ENCODE results near the gene ADAMTS16. TPM values are rescaled to one million over a fixed set of nuclear protein-coding genes. Genes with fewer than 3 reads are reported as not detected.

The ADAMTS16 gene
- total RNA-seq, 2 experiments from 2014 or later, result not detected

GRCh38 chr5:5179079-5179478 is 38.9 kb downstream of the ADAMTS16 start:
- Mint-ChIP-seq H3K4me3 (no peak overlapping the region), H3K27me3 (peaks cover 44% of the 10 kb centered on the region), H3K27ac (no peak overlapping the region), H3K36me3 (ENCODE audit: low read depth) (no peaks in the 10 kb centered on the region), H3K9me3 (no peaks in the 10 kb centered on the region), H3K4me1 (ENCODE audit: low read depth) (no peaks in the 10 kb centered on the region)
- Histone ChIP-seq H3K27ac (ENCODE audit: low read depth in 1 of 2, low read length in 2 of 2) (no peak overlapping the region), H3K27me3 (ENCODE audit: control insufficient read depth in 1 of 2, insufficient read depth in 2 of 2, low read length in 2 of 2) (peaks cover 6% of the 10 kb centered on the region in 2 experiments), H3K9me3 (ENCODE audit: control insufficient read depth in 1 of 2, insufficient read depth in 1 of 2, low read length in 2 of 2) (peaks cover 0 to 8% of the 10 kb centered on the region in 2 experiments), H3K36me3 (ENCODE audit: insufficient read depth, low read length) (no peaks in the 10 kb centered on the region), H3K4me3 (ENCODE audit: low read length) (no peak overlapping the region), H3K4me1 (ENCODE audit: insufficient read depth, low read length) (no peaks in the 10 kb centered on the region)
- POLR2A ChIA-PET, result no interaction called here
- ATAC-seq (ENCODE audit: poor library complexity) (no peak), DNase-seq (no peak)
- TF ChIP-seq, protein P1, sequence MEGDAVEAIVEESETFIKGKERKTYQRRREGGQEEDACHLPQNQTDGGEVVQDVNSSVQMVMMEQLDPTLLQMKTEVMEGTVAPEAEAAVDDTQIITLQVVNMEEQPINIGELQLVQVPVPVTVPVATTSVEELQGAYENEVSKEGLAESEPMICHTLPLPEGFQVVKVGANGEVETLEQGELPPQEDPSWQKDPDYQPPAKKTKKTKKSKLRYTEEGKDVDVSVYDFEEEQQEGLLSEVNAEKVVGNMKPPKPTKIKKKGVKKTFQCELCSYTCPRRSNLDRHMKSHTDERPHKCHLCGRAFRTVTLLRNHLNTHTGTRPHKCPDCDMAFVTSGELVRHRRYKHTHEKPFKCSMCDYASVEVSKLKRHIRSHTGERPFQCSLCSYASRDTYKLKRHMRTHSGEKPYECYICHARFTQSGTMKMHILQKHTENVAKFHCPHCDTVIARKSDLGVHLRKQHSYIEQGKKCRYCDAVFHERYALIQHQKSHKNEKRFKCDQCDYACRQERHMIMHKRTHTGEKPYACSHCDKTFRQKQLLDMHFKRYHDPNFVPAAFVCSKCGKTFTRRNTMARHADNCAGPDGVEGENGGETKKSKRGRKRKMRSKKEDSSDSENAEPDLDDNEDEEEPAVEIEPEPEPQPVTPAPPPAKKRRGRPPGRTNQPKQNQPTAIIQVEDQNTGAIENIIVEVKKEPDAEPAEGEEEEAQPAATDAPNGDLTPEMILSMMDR (IDR thresholded peaks at IDR 0.05), result no peak
- intact Hi-C loops (cut with DNase I, micrococcal nuclease), result no loop called here
- CTCF ChIA-PET, result no interaction called here

DNA sequence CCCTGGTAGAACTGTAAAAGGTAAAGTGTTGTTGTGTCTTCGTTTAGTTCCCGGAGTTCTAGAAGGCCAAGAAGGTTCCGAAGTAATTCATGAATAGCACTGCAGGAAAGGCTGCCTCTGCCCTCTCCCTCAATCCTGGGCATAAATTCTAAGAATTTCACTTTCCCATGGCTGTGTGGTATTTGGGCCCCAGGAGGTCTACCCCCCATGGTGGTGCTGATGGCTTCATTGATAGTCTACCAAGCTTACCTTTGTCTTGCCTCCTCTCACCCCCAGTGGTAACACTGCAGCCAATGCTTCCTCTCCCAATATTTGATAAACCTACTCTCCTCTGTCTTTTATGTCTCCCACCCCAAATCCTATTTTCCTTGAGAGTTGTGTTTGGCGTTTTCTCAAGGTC is 39.5 kb downstream of the ADAMTS16 start:
- Mint-ChIP-seq H3K27ac (no peak overlapping the region), H3K36me3 (ENCODE audit: low read depth) (no peaks in the 10 kb centered on the region), H3K9me3 (no peaks in the 10 kb centered on the region)

GRCh38 chr5:5181650-5182324 is 41.7 kb downstream of the ADAMTS16 start:
- no peaks in the 10 kb centered on the region for H3K9me3 Mint-ChIP-seq
- peaks cover 0 to 4% of the 10 kb centered on the region in 2 experiments for H3K9me3 ChIP-seq (ENCODE audit: control insufficient read depth in 1 of 2, insufficient read depth in 1 of 2, low read length in 2 of 2)
- H3K36me3 Mint-ChIP-seq (ENCODE audit: low read depth), result no peaks in the 10 kb centered on the region
- intact Hi-C loops (cut with DNase I, micrococcal nuclease), result no loop called here
- H3K4me1 Mint-ChIP-seq (ENCODE audit: low read depth), result no peaks in the 10 kb centered on the region
- no peak overlapping the region for H3K4me3 ChIP-seq (ENCODE audit: low read length)
- TF ChIP-seq, protein P1 (IDR thresholded peaks at IDR 0.05), result no peak
- peaks cover 6% of the 10 kb centered on the region in 2 experiments for H3K27me3 ChIP-seq (ENCODE audit: control insufficient read depth in 1 of 2, insufficient read depth in 2 of 2, low read length in 2 of 2)
- no peak overlapping the region for H3K27ac ChIP-seq (ENCODE audit: low read depth in 1 of 2, low read length in 2 of 2)
- ATAC-seq (ENCODE audit: poor library complexity), result no peak
- POLR2A ChIA-PET, result no interaction called here
- H3K27ac Mint-ChIP-seq, result no peak overlapping the region
- H3K27me3 Mint-ChIP-seq, result peaks cover 42% of the 10 kb centered on the region
- DNase-seq, result no peak
- no peak overlapping the region for H3K4me3 Mint-ChIP-seq
- no peaks in the 10 kb centered on the region for H3K4me1 ChIP-seq (ENCODE audit: insufficient read depth, low read length)
- H3K36me3 ChIP-seq (ENCODE audit: insufficient read depth, low read length), result no peaks in the 10 kb centered on the region
- CTCF ChIA-PET, result no interaction called here

More for the DNA sequence above, 39.5 kb downstream of the ADAMTS16 start:
- Histone ChIP-seq H3K27me3 (ENCODE audit: control insufficient read depth in 1 of 2, insufficient read depth in 2 of 2, low read length in 2 of 2) (peaks cover 6% of the 10 kb centered on the region in 2 experiments), H3K4me1 (ENCODE audit: insufficient read depth, low read length) (no peaks in the 10 kb centered on the region), H3K36me3 (ENCODE audit: insufficient read depth, low read length) (no peaks in the 10 kb centered on the region), H3K4me3 (ENCODE audit: low read length) (no peak overlapping the region), H3K9me3 (ENCODE audit: control insufficient read depth in 1 of 2, insufficient read depth in 1 of 2, low read length in 2 of 2) (peaks cover 0 to 9% of the 10 kb centered on the region in 2 experiments), H3K27ac (ENCODE audit: low read depth in 1 of 2, low read length in 2 of 2) (no peak overlapping the region)
- intact Hi-C loops (cut with DNase I, micrococcal nuclease), result no loop called here
- no peak for DNase-seq
- Mint-ChIP-seq H3K27me3 (peaks cover 44% of the 10 kb centered on the region), H3K4me1 (ENCODE audit: low read depth) (no peaks in the 10 kb centered on the region), H3K4me3 (no peak overlapping the region)
- CTCF ChIA-PET, result no interaction called here
- no peak for ATAC-seq (ENCODE audit: poor library complexity)
- TF ChIP-seq, protein P1 (IDR thresholded peaks at IDR 0.05), result no peak
- POLR2A ChIA-PET, result no interaction called here

Measured in CD4-positive, alpha-beta T cell (primary cell).